MG63 (cell line): ENCODE results near the gene DEFB118. TPM values are rescaled to one million over a fixed set of nuclear protein-coding genes. Genes with fewer than 3 reads are reported as not detected.

ENCODE experiments used
- total RNA-seq: library from RNA; depleted of rRNA; stranded (reverse); fragments of >200 nt; shearing (Covaris generic); gene quantifications from 2 replicates; pipeline ENCODE4 v1.2.3, GENCODE V29; 2014; ENCODE audit warnings: low replicate concordance; rRNA removed

Gene DEFB118
- total RNA-seq, 1 experiment from 2014 or later = not detected

Other genes starting within 250 kb of the DEFB118 start
- gene DEFB115, start 110.9 kb upstream of the DEFB118 start, total RNA-seq = not detected in 2 replicates
- gene DEFB116, start 60.0 kb upstream of the DEFB118 start, total RNA-seq = not detected in 2 replicates
- gene DEFB119, start 22.0 kb downstream of the DEFB118 start, total RNA-seq = not detected in 2 replicates
- not detected in 2 replicates for gene DEFB121, start 37.6 kb downstream of the DEFB118 start, total RNA-seq
- not detected in 2 replicates for gene DEFB123, start 72.0 kb downstream of the DEFB118 start, total RNA-seq
- not detected in 2 replicates for gene DEFB124, start 106.5 kb downstream of the DEFB118 start, total RNA-seq
- gene REM1, start 106.7 kb downstream of the DEFB118 start, total RNA-seq = not detected in 2 replicates
- gene HM13, start 145.8 kb downstream of the DEFB118 start, total RNA-seq = 115 and 155 TPM in 2 replicates
- gene ID1, start 236.7 kb downstream of the DEFB118 start, total RNA-seq = 363 and 396 TPM in 2 replicates